Measurements from ENCODE around the gene CENPC. TPM values are rescaled to one million over a fixed set of nuclear protein-coding genes. Genes with fewer than 3 reads are reported as not detected.

The CENPC gene
- total and polyA plus RNA-seq, 2 experiments from 2014 or later: 21.6 to 24.5 TPM

DNA sequence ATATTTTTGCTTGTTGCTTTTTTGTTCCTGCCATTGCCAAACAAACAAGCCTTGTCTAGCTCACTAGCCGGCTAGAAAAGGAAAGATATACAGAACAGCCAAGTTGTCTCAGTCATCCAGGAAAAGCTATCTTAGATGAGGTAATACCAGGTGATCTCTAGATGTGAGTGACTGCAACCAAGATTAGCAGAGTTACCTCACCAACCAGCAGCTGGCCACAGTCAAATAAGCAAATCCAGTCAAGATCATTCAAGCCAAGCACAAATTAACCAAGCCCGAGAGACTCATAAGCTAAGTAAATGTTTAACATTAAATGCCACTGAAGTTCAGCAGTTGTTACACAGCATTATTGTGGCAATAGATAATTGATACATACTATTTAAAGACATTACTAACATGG lies 108.6 kb downstream of the CENPC start (continued):
- TF ChIP-seq, protein P1, sequence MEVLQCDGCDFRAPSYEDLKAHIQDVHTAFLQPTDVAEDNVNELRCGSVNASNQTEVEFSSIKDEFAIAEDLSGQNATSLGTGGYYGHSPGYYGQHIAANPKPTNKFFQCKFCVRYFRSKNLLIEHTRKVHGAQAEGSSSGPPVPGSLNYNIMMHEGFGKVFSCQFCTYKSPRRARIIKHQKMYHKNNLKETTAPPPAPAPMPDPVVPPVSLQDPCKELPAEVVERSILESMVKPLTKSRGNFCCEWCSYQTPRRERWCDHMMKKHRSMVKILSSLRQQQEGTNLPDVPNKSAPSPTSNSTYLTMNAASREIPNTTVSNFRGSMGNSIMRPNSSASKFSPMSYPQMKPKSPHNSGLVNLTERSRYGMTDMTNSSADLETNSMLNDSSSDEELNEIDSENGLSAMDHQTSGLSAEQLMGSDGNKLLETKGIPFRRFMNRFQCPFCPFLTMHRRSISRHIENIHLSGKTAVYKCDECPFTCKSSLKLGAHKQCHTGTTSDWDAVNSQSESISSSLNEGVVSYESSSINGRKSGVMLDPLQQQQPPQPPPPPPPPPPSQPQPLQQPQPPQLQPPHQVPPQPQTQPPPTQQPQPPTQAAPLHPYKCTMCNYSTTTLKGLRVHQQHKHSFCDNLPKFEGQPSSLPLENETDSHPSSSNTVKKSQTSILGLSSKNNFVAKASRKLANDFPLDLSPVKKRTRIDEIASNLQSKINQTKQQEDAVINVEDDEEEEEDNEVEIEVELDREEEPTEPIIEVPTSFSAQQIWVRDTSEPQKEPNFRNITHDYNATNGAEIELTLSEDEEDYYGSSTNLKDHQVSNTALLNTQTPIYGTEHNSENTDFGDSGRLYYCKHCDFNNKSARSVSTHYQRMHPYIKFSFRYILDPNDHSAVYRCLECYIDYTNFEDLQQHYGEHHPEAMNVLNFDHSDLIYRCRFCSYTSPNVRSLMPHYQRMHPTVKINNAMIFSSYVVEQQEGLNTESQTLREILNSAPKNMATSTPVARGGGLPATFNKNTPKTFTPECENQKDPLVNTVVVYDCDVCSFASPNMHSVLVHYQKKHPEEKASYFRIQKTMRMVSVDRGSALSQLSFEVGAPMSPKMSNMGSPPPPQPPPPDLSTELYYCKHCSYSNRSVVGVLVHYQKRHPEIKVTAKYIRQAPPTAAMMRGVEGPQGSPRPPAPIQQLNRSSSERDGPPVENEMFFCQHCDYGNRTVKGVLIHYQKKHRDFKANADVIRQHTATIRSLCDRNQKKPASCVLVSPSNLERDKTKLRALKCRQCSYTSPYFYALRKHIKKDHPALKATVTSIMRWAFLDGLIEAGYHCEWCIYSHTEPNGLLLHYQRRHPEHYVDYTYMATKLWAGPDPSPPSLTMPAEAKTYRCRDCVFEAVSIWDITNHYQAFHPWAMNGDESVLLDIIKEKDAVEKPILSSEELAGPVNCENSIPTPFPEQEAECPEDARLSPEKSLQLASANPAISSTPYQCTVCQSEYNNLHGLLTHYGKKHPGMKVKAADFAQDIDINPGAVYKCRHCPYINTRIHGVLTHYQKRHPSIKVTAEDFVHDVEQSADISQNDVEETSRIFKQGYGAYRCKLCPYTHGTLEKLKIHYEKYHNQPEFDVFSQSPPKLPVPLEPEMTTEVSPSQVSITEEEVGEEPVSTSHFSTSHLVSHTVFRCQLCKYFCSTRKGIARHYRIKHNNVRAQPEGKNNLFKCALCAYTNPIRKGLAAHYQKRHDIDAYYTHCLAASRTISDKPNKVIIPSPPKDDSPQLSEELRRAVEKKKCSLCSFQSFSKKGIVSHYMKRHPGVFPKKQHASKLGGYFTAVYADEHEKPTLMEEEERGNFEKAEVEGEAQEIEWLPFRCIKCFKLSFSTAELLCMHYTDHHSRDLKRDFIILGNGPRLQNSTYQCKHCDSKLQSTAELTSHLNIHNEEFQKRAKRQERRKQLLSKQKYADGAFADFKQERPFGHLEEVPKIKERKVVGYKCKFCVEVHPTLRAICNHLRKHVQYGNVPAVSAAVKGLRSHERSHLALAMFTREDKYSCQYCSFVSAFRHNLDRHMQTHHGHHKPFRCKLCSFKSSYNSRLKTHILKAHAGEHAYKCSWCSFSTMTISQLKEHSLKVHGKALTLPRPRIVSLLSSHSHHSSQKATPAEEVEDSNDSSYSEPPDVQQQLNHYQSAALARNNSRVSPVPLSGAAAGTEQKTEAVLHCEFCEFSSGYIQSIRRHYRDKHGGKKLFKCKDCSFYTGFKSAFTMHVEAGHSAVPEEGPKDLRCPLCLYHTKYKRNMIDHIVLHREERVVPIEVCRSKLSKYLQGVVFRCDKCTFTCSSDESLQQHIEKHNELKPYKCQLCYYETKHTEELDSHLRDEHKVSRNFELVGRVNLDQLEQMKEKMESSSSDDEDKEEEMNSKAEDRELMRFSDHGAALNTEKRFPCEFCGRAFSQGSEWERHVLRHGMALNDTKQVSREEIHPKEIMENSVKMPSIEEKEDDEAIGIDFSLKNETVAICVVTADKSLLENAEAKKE (CRISPR knock-in tag; IDR thresholded peaks at IDR 0.05): no peak
- TF ChIP-seq POLR2AphosphoS5 (IDR thresholded peaks at IDR 0.05; ENCODE audit: low read depth) (no peak), STAT1 (IDR thresholded peaks at IDR 0.05; ENCODE audit: unreplicated experiment) (no peak), ZNF331 (CRISPR knock-in tag; IDR thresholded peaks at IDR 0.05; ENCODE audit: low read depth) (no peak), EZH2phosphoT487 (IDR thresholded peaks at IDR 0.05; ENCODE audit: unreplicated experiment) (no peak), ZNF114 (CRISPR knock-in tag; IDR thresholded peaks at IDR 0.05) (no peak)
- TF ChIP-seq, protein P2, sequence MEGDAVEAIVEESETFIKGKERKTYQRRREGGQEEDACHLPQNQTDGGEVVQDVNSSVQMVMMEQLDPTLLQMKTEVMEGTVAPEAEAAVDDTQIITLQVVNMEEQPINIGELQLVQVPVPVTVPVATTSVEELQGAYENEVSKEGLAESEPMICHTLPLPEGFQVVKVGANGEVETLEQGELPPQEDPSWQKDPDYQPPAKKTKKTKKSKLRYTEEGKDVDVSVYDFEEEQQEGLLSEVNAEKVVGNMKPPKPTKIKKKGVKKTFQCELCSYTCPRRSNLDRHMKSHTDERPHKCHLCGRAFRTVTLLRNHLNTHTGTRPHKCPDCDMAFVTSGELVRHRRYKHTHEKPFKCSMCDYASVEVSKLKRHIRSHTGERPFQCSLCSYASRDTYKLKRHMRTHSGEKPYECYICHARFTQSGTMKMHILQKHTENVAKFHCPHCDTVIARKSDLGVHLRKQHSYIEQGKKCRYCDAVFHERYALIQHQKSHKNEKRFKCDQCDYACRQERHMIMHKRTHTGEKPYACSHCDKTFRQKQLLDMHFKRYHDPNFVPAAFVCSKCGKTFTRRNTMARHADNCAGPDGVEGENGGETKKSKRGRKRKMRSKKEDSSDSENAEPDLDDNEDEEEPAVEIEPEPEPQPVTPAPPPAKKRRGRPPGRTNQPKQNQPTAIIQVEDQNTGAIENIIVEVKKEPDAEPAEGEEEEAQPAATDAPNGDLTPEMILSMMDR (conservative IDR thresholded peaks at IDR 0.05; ENCODE audit: low read depth in 2 of 2): no peak
- TF ChIP-seq, protein P3, sequence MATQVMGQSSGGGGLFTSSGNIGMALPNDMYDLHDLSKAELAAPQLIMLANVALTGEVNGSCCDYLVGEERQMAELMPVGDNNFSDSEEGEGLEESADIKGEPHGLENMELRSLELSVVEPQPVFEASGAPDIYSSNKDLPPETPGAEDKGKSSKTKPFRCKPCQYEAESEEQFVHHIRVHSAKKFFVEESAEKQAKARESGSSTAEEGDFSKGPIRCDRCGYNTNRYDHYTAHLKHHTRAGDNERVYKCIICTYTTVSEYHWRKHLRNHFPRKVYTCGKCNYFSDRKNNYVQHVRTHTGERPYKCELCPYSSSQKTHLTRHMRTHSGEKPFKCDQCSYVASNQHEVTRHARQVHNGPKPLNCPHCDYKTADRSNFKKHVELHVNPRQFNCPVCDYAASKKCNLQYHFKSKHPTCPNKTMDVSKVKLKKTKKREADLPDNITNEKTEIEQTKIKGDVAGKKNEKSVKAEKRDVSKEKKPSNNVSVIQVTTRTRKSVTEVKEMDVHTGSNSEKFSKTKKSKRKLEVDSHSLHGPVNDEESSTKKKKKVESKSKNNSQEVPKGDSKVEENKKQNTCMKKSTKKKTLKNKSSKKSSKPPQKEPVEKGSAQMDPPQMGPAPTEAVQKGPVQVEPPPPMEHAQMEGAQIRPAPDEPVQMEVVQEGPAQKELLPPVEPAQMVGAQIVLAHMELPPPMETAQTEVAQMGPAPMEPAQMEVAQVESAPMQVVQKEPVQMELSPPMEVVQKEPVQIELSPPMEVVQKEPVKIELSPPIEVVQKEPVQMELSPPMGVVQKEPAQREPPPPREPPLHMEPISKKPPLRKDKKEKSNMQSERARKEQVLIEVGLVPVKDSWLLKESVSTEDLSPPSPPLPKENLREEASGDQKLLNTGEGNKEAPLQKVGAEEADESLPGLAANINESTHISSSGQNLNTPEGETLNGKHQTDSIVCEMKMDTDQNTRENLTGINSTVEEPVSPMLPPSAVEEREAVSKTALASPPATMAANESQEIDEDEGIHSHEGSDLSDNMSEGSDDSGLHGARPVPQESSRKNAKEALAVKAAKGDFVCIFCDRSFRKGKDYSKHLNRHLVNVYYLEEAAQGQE (IDR thresholded peaks at IDR 0.05; ENCODE audit: unreplicated experiment): no peak
